CD14-positive monocyte (primary cell): ENCODE results near the gene ROBO2. TPM values are rescaled to one million over a fixed set of nuclear protein-coding genes. Genes with fewer than 3 reads are reported as not detected.

ENCODE experiments used
- DNase-seq, 3 donors: peaks; one replicate each; pipeline ENCODE4 v3.0.0-alpha.2; 2011 to 2022
- H2AFZ ChIP-seq: 2 replicates; pipeline ENCODE4 v1.6.0; 2012; ENCODE audit warnings: mild to moderate bottlenecking, low read depth, low read length, inconsistent platforms; ENCODE audit not compliant: insufficient read depth, poor library complexity, severe bottlenecking
- H3K27ac ChIP-seq, 2 donors: 1 replicate in 1 of 2; 2 replicates in 1 of 2; pipeline ENCODE4 v1.5.1; 2012 to 2013; ENCODE audit warnings: low read length in 2 of 2, control low read depth in 1 of 2, inconsistent platforms in 1 of 2, low read depth in 1 of 2, mild to moderate bottlenecking in 1 of 2
- H3K27me3 ChIP-seq, 2 donors: one replicate each; pipeline versions ENCODE4 v1.6.0 to v1.6.1; 2011 to 2013; ENCODE audit warnings: low read length in 2 of 2; ENCODE audit not compliant: control insufficient read depth in 2 of 2, insufficient read depth in 2 of 2
- H3K36me3 ChIP-seq, 2 donors: replicated peaks in 1 of 2; 1 replicate in 1 of 2; 2 replicates in 1 of 2; pipeline versions ENCODE4 v1.5.1 to v1.6.1; 2012 to 2013; ENCODE audit warnings: low read length in 2 of 2, control low read depth in 1 of 2, inconsistent platforms in 1 of 2, mild to moderate bottlenecking in 1 of 2; ENCODE audit not compliant: insufficient read depth in 2 of 2, control insufficient read depth in 1 of 2
- H3K4me1 ChIP-seq, 2 donors: 1 replicate in 1 of 2; 2 replicates in 1 of 2; pipeline versions ENCODE4 v1.5.1 to v1.6.1; 2012 to 2013; ENCODE audit warnings: low read length in 2 of 2, control low read depth in 1 of 2, inconsistent platforms in 1 of 2, mild to moderate bottlenecking in 1 of 2, moderate library complexity in 1 of 2; ENCODE audit not compliant: insufficient read depth in 2 of 2, control insufficient read depth in 1 of 2
- H3K4me2 ChIP-seq: replicated peaks from 2 replicates; pipeline ENCODE3; 2012; ENCODE audit warnings: low read length, moderate library complexity, mild to moderate bottlenecking; ENCODE audit not compliant: poor library complexity, severe bottlenecking; ENCODE audit errors: extremely low read depth
- H3K4me3 ChIP-seq, 3 experiments: fragments of 200-600 bp in 1 of 3; sonication (generic) in 1 of 3; replicated peaks in 1 of 3; 1 replicate in 2 of 3; 2 replicates in 1 of 3; pipeline ENCODE4 v1.5.1; 2011 to 2013; ENCODE audit warnings: low read length in 3 of 3, mild to moderate bottlenecking in 3 of 3, control low read depth in 2 of 3, low read depth in 2 of 3, inconsistent platforms in 1 of 3, moderate library complexity in 1 of 3
- H3K79me2 ChIP-seq: 2 replicates; pipeline ENCODE4 v1.6.0; 2012; ENCODE audit warnings: mild to moderate bottlenecking, control low read depth, inconsistent platforms, low read length, moderate library complexity; ENCODE audit not compliant: insufficient read depth
- H3K9ac ChIP-seq: 2 replicates; pipeline ENCODE4 v1.6.0; 2017; ENCODE audit warnings: low read length, mild to moderate bottlenecking; ENCODE audit not compliant: insufficient read depth, poor library complexity, severe bottlenecking
- H3K9me3 ChIP-seq, 2 donors: replicated peaks in 1 of 2; 1 replicate in 1 of 2; 2 replicates in 1 of 2; pipeline versions ENCODE4 v1.5.1 to v1.6.1; 2012 to 2013; ENCODE audit warnings: low read length in 2 of 2, control low read depth in 1 of 2; ENCODE audit not compliant: control insufficient read depth in 1 of 2, insufficient read depth in 1 of 2
- H4K20me1 ChIP-seq: 2 replicates; pipeline ENCODE4 v1.6.0; 2012; ENCODE audit warnings: mild to moderate bottlenecking, low read length, control low read depth, moderate library complexity; ENCODE audit not compliant: insufficient read depth
- H3K27ac Mint-ChIP-seq, 7 donors: one replicate each; pipeline ENCODE4 v1.8.0; 2020; ENCODE audit warnings: mild to moderate bottlenecking in 7 of 7, mixed read lengths in 7 of 7, moderate library complexity in 6 of 7, inconsistent platforms in 2 of 7
- H3K27me3 Mint-ChIP-seq, 3 donors: one replicate each; pipeline ENCODE4 v1.8.0; 2021 to 2022; ENCODE audit warnings: low read depth in 3 of 3, mild to moderate bottlenecking in 3 of 3, mixed read lengths in 3 of 3, moderate library complexity in 3 of 3, inconsistent platforms in 1 of 3
- H3K36me3 Mint-ChIP-seq, 2 donors: one replicate each; pipeline ENCODE4 v1.8.0; 2020; ENCODE audit warnings: mixed read lengths in 2 of 2, inconsistent platforms in 1 of 2, mild to moderate bottlenecking in 1 of 2
- H3K4me1 Mint-ChIP-seq: one replicate; pipeline ENCODE4 v1.8.0; 2020; ENCODE audit warnings: mild to moderate bottlenecking, mixed read lengths
- H3K4me3 Mint-ChIP-seq, 2 donors: one replicate each; pipeline ENCODE4 v1.8.0; 2020; ENCODE audit warnings: mild to moderate bottlenecking in 2 of 2, mixed read lengths in 2 of 2, moderate library complexity in 1 of 2
- H3K9me3 Mint-ChIP-seq, 7 donors: one replicate each; pipeline ENCODE4 v1.8.0; 2020 to 2022; ENCODE audit warnings: mixed read lengths in 7 of 7, mild to moderate bottlenecking in 6 of 7, moderate library complexity in 6 of 7, inconsistent platforms in 2 of 7
- WGBS: methylation state at CpG from one replicate; pipeline ENCODE4 v1.1.5; 2013; ENCODE audit warnings: missing lambda C conversion rate; ENCODE audit not compliant: insufficient coverage; 5-methylcytosine and 5-hydroxymethylcytosine counted together
- intact Hi-C, 2 donors: fragments of 100-400 bp; cut with micrococcal nuclease; formaldehyde crosslinking; loops; one replicate each; pipeline versions ENCODE4 v1.15.0 to v1.15.1; 2023
- polyA plus RNA-seq, 3 donors: library from polyadenylated mRNA; depleted of rRNA in 1 of 3; unstranded in 2 of 3; stranded (reverse) in 1 of 3; fragments of 300-500 nt in 2 of 3; fragments of >200 nt in 1 of 3; fragmentation: Illumina TruSeq in 2 of 3; gene quantifications; 1 replicate in 2 of 3; 2 replicates in 1 of 3; pipeline ENCODE4 v1.2.3, GENCODE V29; 2012 to 2021
- TF ChIP-seq, protein P1 (sequence below): fragments of 200-600 bp; IDR thresholded peaks from one replicate; pipeline ENCODE4 v1.8.0; 2022; ENCODE audit warnings: antibody characterized with exemption, mild to moderate bottlenecking

Gene ROBO2
- polyA plus RNA-seq, 3 donors, result not detected

DNA sequence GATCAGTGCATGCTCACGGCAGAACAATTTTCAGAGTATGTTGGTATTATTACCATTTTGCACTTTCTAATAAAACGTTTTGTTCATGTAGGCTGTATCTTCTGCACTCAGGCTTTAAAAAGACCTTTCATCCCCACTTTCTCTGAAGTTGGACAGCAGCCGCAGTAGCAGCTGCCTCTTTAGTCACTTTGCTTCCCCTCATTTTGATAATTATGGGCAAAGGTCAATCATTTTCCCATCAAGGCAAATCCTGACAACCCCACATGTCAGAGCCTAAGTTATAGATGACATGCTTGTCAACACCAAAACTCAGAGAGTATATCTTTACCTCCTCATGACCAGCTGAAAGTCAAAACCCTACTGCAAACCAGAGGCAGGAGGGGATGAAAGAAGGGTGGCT is 99.7 kb downstream of the ROBO2 start:
- Histone ChIP-seq H3K4me3 (no peak overlapping the region), H2AFZ (no peak overlapping the region), H3K36me3 (no peaks in the 10 kb centered on the region), H3K9me3 (peaks cover 0 to 2% of the 10 kb centered on the region in 2 donors), H3K4me2 (no peak overlapping the region), H3K27me3 (no peaks in the 10 kb centered on the region), H4K20me1 (no peaks in the 10 kb centered on the region), H3K9ac (no peak overlapping the region), H3K79me2 (no peaks in the 10 kb centered on the region), H3K4me1 (no peaks in the 10 kb centered on the region), H3K27ac (no peak overlapping the region)
- peaks cover 0 to 1% (median 0%) of the 10 kb centered on the region in 3 donors for H3K27me3 Mint-ChIP-seq
- peaks cover 0 to 3% (median 0%) of the 10 kb centered on the region in 7 donors for H3K9me3 Mint-ChIP-seq
- H3K36me3 Mint-ChIP-seq, result no peaks in the 10 kb centered on the region
- intact Hi-C loops, result no loop called here
- no peak overlapping the region for H3K4me3 Mint-ChIP-seq
- H3K27ac Mint-ChIP-seq, result no peak overlapping the region
- TF ChIP-seq, protein P1, sequence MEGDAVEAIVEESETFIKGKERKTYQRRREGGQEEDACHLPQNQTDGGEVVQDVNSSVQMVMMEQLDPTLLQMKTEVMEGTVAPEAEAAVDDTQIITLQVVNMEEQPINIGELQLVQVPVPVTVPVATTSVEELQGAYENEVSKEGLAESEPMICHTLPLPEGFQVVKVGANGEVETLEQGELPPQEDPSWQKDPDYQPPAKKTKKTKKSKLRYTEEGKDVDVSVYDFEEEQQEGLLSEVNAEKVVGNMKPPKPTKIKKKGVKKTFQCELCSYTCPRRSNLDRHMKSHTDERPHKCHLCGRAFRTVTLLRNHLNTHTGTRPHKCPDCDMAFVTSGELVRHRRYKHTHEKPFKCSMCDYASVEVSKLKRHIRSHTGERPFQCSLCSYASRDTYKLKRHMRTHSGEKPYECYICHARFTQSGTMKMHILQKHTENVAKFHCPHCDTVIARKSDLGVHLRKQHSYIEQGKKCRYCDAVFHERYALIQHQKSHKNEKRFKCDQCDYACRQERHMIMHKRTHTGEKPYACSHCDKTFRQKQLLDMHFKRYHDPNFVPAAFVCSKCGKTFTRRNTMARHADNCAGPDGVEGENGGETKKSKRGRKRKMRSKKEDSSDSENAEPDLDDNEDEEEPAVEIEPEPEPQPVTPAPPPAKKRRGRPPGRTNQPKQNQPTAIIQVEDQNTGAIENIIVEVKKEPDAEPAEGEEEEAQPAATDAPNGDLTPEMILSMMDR, result no peak
- H3K4me1 Mint-ChIP-seq, result no peaks in the 10 kb centered on the region
- WGBS, result 100% methylated on average over 1 of the region's 3 CpGs
- no peak for DNase-seq

DNA sequence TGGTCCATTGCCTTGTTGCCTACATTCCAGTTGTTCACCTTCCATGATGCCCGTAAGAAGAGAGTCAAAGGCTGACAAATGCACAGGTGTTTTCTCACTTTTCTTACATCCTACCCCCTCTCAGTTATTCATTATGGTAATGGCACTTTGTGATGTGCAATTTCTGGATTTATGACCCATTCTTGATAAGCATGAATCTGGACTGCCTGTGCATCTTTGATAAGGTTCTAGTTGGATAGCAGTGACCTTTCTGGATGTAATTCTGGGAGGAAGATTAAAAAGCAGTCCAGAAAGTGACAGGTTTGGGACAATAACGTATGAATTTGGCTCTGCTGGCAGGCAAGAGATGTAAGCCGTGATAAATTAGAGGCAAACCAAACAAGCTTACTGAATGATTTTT is 101.5 kb downstream of the ROBO2 start:
- TF ChIP-seq, protein P1, result no peak
- Histone ChIP-seq H3K4me3 (no peak overlapping the region), H3K9ac (no peak overlapping the region), H4K20me1 (no peaks in the 10 kb centered on the region), H3K36me3 (no peaks in the 10 kb centered on the region), H3K27me3 (no peaks in the 10 kb centered on the region), H3K4me2 (no peak overlapping the region), H2AFZ (no peak overlapping the region), H3K79me2 (no peaks in the 10 kb centered on the region), H3K9me3 (no peaks in the 10 kb centered on the region), H3K4me1 (no peaks in the 10 kb centered on the region), H3K27ac (no peak overlapping the region)
- no CpG with 5 or more reads among the region's 3 CpGs for WGBS
- no peak for DNase-seq
- Mint-ChIP-seq H3K4me3 (no peak overlapping the region), H3K36me3 (no peaks in the 10 kb centered on the region), H3K9me3 (peaks cover 0 to 2% (median 0%) of the 10 kb centered on the region in 7 donors), H3K27me3 (peaks cover 0 to 1% (median 0%) of the 10 kb centered on the region in 3 donors), H3K27ac (no peak overlapping the region), H3K4me1 (no peaks in the 10 kb centered on the region)
- intact Hi-C loops, result no loop called here
